ENCODE results near the gene SUMO1.
"Not testable (repeated sequence)": the region's sequence is repeated elsewhere in the genome, so short reads cannot be mapped to it uniquely, and the experiment has no call there.

Gene SUMO1

GRCh38 chr2:202238234-202239197 is at the start of gene SUMO1:
Gene SUMO1, minus strand, starts transcription at chr2:202238597. Its CDS starts 146 bp downstream, at chr2:202238451.
- peak; percentile 76 for DNase-seq

GRCh38 chr2:202286595-202286994 is 48.2 kb upstream of the SUMO1 start:
- no peak for DNase-seq

GRCh38 chr2:202278944-202279343 is 40.5 kb upstream of the SUMO1 start:
- DNase-seq = peak; percentile 2

GRCh38 chr2:202278036-202278760 is 39.8 kb upstream of the SUMO1 start:
- DNase-seq = no peak

GRCh38 chr2:202276078-202276720 is 37.8 kb upstream of the SUMO1 start:
- DNase-seq = peak; percentile 20

GRCh38 chr2:202270487-202270886 is 32.1 kb upstream of the SUMO1 start:
- DNase-seq = no peak

- no peak for DNase-seq
These were observed 31.2 kb upstream of the SUMO1 start for GRCh38 chr2:202269585-202269984.

GRCh38 chr2:202267495-202267894 is 29.1 kb upstream of the SUMO1 start:
- DNase-seq = no peak

- peak; percentile 86 for DNase-seq
These were observed 27.3 kb upstream of the SUMO1 start, which contains the start of gene NOP58 for GRCh38 chr2:202265467-202266277. Gene NOP58, plus strand, starts transcription at chr2:202265763. Its CDS starts 179 bp downstream, at chr2:202265942.

- peak; percentile 6 for DNase-seq
These were observed 23.1 kb upstream of the SUMO1 start for GRCh38 chr2:202261531-202261930.

- DNase-seq = no peak
These were observed 13.1 kb upstream of the SUMO1 start for GRCh38 chr2:202251494-202251893.

GRCh38 chr2:202249521-202250253 is 11.3 kb upstream of the SUMO1 start:
- DNase-seq = peak; percentile 45

GRCh38 chr2:202247710-202248109 is 9.3 kb upstream of the SUMO1 start:
- not testable (repeated sequence) for DNase-seq

- DNase-seq = peak; percentile 2
These were observed 587 bp downstream of the SUMO1 start for GRCh38 chr2:202237787-202238233.

GRCh38 chr2:202221873-202222272 is 16.5 kb downstream of the SUMO1 start:
- DNase-seq = peak; percentile 21

- no peak for DNase-seq
These were observed 23.2 kb downstream of the SUMO1 start for GRCh38 chr2:202215179-202215578.

- DNase-seq = no peak
These were observed 29.9 kb downstream of the SUMO1 start for GRCh38 chr2:202208526-202208925.

GRCh38 chr2:202204855-202205254 is 33.5 kb downstream of the SUMO1 start:
- DNase-seq = no peak

- DNase-seq = no peak
These were observed 35.0 kb downstream of the SUMO1 start for GRCh38 chr2:202203348-202203747.

- DNase-seq = no peak
These were observed 36.9 kb downstream of the SUMO1 start for GRCh38 chr2:202201220-202202160.
